Thyroid gland (tissue), 4 donors: ENCODE results near the gene PARP6. TPM values are rescaled to one million over a fixed set of nuclear protein-coding genes. Genes with fewer than 3 reads are reported as not detected.

Experiments
- DNase-seq, 2 donors: peaks; one replicate each; pipeline ENCODE4 v3.0.0-alpha.2; 2019
- H3K27ac ChIP-seq, 3 donors: fragments of 200-600 bp; sonication (generic); 1 replicate in 2 of 3; 2 replicates in 1 of 3; pipeline ENCODE4 v1.5.1; 2016 to 2019; ENCODE audit warnings: mild to moderate bottlenecking in 1 of 3, moderate library complexity in 1 of 3
- H3K27me3 ChIP-seq: fragments of 200-600 bp; sonication (generic); one replicate; pipeline ENCODE4 v1.5.1; 2019
- H3K36me3 ChIP-seq, 2 donors: fragments of 200-600 bp; sonication (generic); one replicate each; pipeline ENCODE4 v1.5.1; 2016 to 2019
- H3K4me1 ChIP-seq, 2 donors: fragments of 200-600 bp; sonication (generic); one replicate each; pipeline ENCODE4 v1.5.1; 2017 to 2019
- H3K4me3 ChIP-seq, 3 donors: fragments of 200-600 bp; sonication (generic); replicated peaks in 1 of 3; 1 replicate in 2 of 3; 2 replicates in 1 of 3; pipeline ENCODE4 v1.5.1; 2016; ENCODE audit warnings: mild to moderate bottlenecking in 1 of 3
- H3K9me3 ChIP-seq: fragments of 200-600 bp; sonication (generic); one replicate; pipeline ENCODE4 v1.5.1; 2017
- CTCF ChIP-seq, 6 experiments: fragments of 200-600 bp in 3 of 6; fragments of 450-650 bp in 3 of 6; sonication (generic) in 3 of 6; IDR thresholded peaks; one replicate each; pipeline ENCODE4 v1.5.1; 2016 to 2019; ENCODE audit warnings: antibody characterized with exemption in 6 of 6, mild to moderate bottlenecking in 2 of 6, inconsistent platforms in 1 of 6, moderate library complexity in 1 of 6
- POLR2A ChIP-seq, 2 donors: fragments of 450-650 bp; IDR thresholded peaks; one replicate each; pipeline ENCODE4 v1.6.1; 2017; ENCODE audit warnings: antibody characterized with exemption in 2 of 2, mild to moderate bottlenecking in 2 of 2, moderate library complexity in 1 of 2
- WGBS, 2 donors: methylation state at CpG; one replicate each; pipeline ENCODE4 v1.1.5; 2017; 5-methylcytosine and 5-hydroxymethylcytosine counted together
- intact Hi-C: fragments of 100-400 bp; cut with DNase I; formaldehyde crosslinking; loops from one replicate; pipeline ENCODE4 v1.15.1; 2023
- total RNA-seq, 4 donors: library from RNA; depleted of rRNA; stranded (reverse); fragments of >200 nt; gene quantifications; one replicate each; pipeline ENCODE4 v1.2.3, GENCODE V29; 2016

PARP6 gene
- total RNA-seq, 4 donors from 2014 or later: 54.2 to 98.0 (median 70.4) TPM

- H3K4me1 ChIP-seq: peaks cover 6 to 19% of the 10 kb centered on the region in 2 donors
- 92 to 93% methylated on average over 10 of the region's 10 CpGs for WGBS, 2 donors
- peaks cover 78 to 82% of the 10 kb centered on the region in 2 donors for H3K36me3 ChIP-seq
- H3K27me3 ChIP-seq: no peaks in the 10 kb centered on the region
- no peak overlapping the region for H3K4me3 ChIP-seq
- no peaks in the 10 kb centered on the region for H3K9me3 ChIP-seq
- intact Hi-C loops: no loop called here
- no peak for DNase-seq
- no peak overlapping the region for H3K27ac ChIP-seq
- TF ChIP-seq POLR2A (IDR thresholded peaks at IDR 0.05): no peak
- TF ChIP-seq CTCF (IDR thresholded peaks at IDR 0.05): no peak
Measured at GRCh38 chr15:72205896-72206676, 66.3 kb downstream of the PARP6 start.

- intact Hi-C loops: no loop called here
- H3K36me3 ChIP-seq: peaks cover 77 to 84% of the 10 kb centered on the region in 2 donors
Measured at GRCh38 chr15:72205273-72205672, 67.1 kb downstream of the PARP6 start.

GRCh38 chr15:72203507-72203837 lies 68.9 kb downstream of the PARP6 start:
- H3K4me3 ChIP-seq: no peak overlapping the region
- intact Hi-C loops: loop anchor here (5.0 kb wide), 1 partner anchor 69 kb away; the partner anchor contains the start of gene PARP6
- peaks cover 69 to 70% of the 10 kb centered on the region in 2 donors for H3K36me3 ChIP-seq
- no peaks in the 10 kb centered on the region for H3K27me3 ChIP-seq
- TF ChIP-seq POLR2A (IDR thresholded peaks at IDR 0.05): peak in 1 of 2 donors; percentile 46
- no peak for TF ChIP-seq CTCF (IDR thresholded peaks at IDR 0.05)
- DNase-seq: peak; percentile 98 to 99
- WGBS, 2 donors: 5 to 7% methylated on average over 5 of the region's 5 CpGs
- peaks cover 6 to 25% of the 10 kb centered on the region in 2 donors for H3K4me1 ChIP-seq
- H3K27ac ChIP-seq: peak overlapping the region; percentile 36 to 79 (median 78)
- H3K9me3 ChIP-seq: no peaks in the 10 kb centered on the region

More at GRCh38 chr15:72205273-72205672, 67.1 kb downstream of the PARP6 start:
- H3K9me3 ChIP-seq: no peaks in the 10 kb centered on the region
- H3K27ac ChIP-seq: peak overlapping the region in 1 of 3 donors; percentile 1
- H3K4me1 ChIP-seq: peaks cover 6 to 19% of the 10 kb centered on the region in 2 donors
- H3K4me3 ChIP-seq: no peak overlapping the region
- no peak for TF ChIP-seq CTCF (IDR thresholded peaks at IDR 0.05)
- no peak for TF ChIP-seq POLR2A (IDR thresholded peaks at IDR 0.05)
- 91 to 98% methylated on average over 2 of the region's 2 CpGs for WGBS, 2 donors
- H3K27me3 ChIP-seq: no peaks in the 10 kb centered on the region
- no peak for DNase-seq

- H3K27me3 ChIP-seq: no peaks in the 10 kb centered on the region
- no peaks in the 10 kb centered on the region for H3K9me3 ChIP-seq
- 86 to 90% methylated on average over 6 to 8 of the region's 8 CpGs for WGBS, 2 donors
- H3K4me3 ChIP-seq: no peak overlapping the region
- peak overlapping the region; percentile 78 to 84 (median 79) for H3K27ac ChIP-seq
- intact Hi-C loops: loop anchor here (5.0 kb wide), 1 partner anchor 69 kb away; the partner anchor contains the start of gene PARP6
- TF ChIP-seq CTCF (IDR thresholded peaks at IDR 0.05) (no peak), POLR2A (IDR thresholded peaks at IDR 0.05) (no peak)
- peaks cover 63 to 65% of the 10 kb centered on the region in 2 donors for H3K36me3 ChIP-seq
- H3K4me1 ChIP-seq: peaks cover 6 to 25% of the 10 kb centered on the region in 2 donors
- DNase-seq: no peak
Measured at GRCh38 chr15:72202801-72203506, 69.4 kb downstream of the PARP6 start.
